GM18520 (cell line): ENCODE data around the gene TTC7B.

Experiments
- ATAC-seq: cut with Tn5 transposase; IDR thresholded peaks from one replicate; pipeline ENCODE4 v1.9.1; 2021; ENCODE audit not compliant: unreplicated experiment

The TTC7B gene

DNA sequence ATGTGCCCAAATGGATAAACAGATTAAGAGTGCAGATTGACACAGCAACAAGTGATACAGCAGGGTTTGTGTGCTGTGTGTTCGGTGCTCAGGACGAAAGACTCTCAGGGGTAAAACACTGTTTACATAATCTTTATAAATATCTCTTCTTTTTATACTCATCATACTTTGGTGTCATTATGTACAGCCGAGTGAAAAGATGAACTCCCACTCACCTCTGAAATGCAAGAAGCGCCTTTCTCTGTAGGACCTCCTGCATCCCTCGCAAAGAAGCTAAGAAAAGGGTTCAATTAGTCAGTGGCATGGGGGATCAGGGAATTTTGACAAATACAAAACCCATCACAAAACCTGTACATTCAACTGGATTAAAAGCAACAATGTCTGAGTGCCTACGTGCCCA is 163.6 kb downstream of the TTC7B start:
- no peak for ATAC-seq

DNA sequence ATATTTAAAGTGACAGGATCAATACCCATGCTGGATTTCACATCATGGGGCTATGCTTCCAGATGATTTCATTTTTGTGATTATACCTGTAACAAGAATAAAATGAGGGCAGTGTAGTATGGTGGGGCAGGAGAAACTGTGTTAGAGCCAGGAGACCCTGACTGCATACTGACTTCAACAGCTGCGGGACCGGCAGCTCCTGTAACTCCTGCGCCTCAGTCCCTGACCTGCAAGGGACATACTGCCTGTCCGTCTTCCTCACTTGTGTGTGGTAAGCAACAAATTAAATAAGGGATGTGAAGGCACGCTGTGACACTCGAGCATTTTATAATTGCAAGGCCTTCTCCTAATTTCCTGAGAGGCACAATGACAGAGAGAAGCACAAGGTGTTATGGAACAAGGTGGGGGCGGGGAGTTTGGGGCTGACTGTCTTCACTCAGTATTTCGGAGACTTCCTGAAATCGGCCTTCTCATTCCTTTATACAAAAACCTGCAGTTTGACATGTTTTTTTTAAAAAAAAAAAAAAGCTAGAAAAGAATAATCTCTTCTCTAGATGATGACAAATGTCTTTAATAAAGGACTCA is 164.2 kb downstream of the TTC7B start:
- no peak for ATAC-seq

DNA sequence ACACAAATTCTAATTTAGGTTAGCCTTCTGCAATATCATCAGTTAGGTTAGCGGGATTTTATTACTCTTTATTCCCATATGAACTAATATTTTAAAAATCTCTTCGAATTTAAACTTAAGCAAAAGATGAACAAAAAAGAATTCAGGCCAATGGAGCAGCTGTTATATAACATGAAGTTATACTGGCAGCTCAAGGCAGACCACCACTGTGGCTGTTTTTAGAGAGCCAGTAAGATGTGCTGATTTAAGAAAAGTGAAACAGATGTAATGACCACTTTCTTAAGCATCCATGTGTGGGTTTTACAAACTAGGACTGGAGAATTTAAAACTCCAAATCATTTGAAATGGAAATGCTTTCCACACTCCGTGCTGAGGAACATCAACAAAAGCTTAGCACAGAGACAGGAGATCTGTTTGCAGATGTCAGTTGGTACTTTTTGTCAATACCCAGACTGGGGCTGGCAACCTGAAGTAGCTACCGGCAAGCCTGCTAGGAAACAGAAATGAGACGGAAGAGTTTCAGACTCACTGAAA is 164.9 kb downstream of the TTC7B start:
- no peak for ATAC-seq

GRCh38 chr14:90649557-90650135 is 166.6 kb downstream of the TTC7B start:
- no peak for ATAC-seq

- no peak for ATAC-seq
These were observed 167.1 kb downstream of the TTC7B start for GRCh38 chr14:90649083-90649482.

DNA sequence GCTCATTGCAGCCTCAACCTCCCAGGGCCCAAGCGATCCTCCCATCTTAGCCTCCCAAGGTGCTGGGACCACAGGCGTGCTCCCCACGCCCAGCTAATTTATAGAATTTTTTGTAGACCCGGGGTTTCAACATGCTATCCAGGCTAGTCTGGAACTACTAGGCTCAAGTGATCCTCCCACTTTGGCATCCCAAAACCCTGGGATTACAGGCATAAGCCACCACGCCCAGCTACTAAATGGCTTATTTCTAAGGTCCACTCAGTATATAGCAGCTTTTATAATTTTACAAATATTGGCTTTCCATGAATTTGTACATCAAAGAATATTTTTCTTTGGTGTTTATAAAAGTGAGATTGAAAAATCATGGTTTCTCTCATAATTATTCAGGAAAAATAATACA is 167.8 kb downstream of the TTC7B start:
- no peak for ATAC-seq

GRCh38 chr14:90647473-90648005 is 168.7 kb downstream of the TTC7B start:
- ATAC-seq: no peak

DNA sequence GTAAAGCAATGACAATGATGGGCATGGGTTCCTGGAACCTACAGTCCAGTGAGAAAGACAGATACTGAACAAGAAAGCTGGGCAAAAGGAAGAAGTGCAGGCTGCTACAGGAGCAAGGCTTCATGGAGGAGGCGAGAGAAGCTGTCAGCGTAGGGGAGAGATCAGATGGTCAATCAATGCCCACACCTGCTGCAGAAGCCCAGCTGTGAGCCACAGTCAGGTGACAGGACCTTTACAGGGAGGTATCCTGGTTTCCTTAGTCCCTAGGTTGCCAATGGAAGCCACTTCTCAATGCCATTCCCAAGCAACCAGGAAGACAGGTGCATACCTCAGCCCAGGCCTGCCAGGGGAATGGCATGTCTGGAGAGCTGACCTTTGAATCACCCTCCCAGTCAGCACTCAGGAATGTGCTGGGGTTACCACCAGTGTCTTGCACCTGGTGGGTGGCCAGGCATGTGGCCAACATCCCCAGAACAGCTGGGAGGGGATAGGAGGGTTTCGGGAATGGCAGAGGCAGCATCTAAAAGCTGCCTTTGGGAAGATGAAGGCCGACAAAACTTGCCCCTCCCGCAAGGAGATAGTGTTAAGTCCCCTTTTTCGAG is 170.3 kb downstream of the TTC7B start:
- no peak for ATAC-seq

- no peak for ATAC-seq
These were observed 171.3 kb downstream of the TTC7B start for GRCh38 chr14:90644882-90645281.

GRCh38 chr14:90643982-90644670 is 172.1 kb downstream of the TTC7B start:
- no peak for ATAC-seq

- ATAC-seq: no peak
These were observed 173.9 kb downstream of the TTC7B start for GRCh38 chr14:90642244-90642717.

DNA sequence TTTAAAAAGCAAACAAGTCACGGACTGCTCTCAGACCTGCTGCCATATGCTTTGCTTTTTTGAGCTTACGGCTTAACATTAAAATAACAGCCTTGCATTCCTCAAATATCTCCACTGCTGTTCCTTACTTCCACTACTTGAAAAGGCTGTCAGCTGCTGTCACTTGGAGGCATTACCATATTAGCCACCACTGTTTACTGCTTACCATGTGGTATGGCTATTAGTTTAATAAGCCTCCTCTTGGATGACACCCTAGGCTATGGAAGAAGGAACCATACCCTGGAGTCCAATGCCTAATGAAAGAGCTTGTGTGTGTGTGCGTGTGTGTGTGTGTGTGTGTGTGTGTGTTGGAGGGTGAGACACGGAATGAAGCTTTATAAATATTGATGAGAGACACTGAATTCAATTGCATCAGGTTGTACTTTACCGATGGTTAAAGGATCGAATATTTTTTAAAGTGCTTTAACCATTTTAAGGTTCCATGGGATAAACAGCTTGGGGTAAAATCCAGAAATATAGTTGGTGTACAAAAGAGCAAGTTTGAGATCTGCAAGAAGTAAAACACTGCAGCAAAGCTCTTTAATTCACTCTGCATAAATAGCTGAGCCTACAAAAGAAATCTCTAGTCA is 174.5 kb downstream of the TTC7B start:
- no peak for ATAC-seq

GRCh38 chr14:90641168-90641567 is 175.1 kb downstream of the TTC7B start:
- no peak for ATAC-seq

GRCh38 chr14:90639641-90640040 is 176.6 kb downstream of the TTC7B start:
- ATAC-seq: no peak

GRCh38 chr14:90632871-90633270 is 183.4 kb downstream of the TTC7B start:
- ATAC-seq: no peak

- ATAC-seq: no peak
These were observed 183.8 kb downstream of the TTC7B start for GRCh38 chr14:90632451-90632850.

DNA sequence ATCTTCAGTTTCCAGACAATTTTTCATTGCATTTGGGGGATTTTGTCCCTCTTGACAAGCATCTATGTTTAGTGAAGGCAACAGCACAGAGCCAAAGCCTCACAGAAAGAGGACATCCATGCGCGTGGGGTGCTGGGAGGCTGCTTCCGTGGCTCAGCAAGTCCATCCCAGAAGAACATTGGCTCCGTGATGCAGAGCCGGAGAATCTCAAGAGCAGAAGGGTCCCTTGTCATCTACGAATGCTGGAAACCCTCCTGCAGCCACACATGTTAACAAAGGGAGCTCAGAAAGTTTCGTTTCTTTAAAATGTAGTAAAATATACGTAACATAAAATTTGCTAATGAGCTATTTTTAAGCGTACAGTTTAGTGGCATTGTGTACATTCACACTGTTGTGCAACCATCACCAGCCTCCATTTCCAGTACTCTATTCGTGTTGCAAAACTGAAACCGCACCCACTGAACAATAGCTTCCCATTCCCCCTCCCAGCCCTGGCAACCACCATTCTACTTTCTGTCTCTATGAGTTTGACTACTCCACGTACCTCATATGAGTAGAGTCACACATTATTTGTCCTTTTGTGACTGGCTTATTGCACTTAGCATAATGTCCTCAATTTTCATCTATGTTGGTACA is 185.9 kb downstream of the TTC7B start:
- ATAC-seq: no peak

GRCh38 chr14:90629471-90629870 is 186.8 kb downstream of the TTC7B start:
- no peak for ATAC-seq

GRCh38 chr14:90628825-90629224 is 187.4 kb downstream of the TTC7B start:
- ATAC-seq: no peak

- ATAC-seq: no peak
These were observed 188.8 kb downstream of the TTC7B start for GRCh38 chr14:90627478-90627877.

- ATAC-seq: no peak
These were observed 189.7 kb downstream of the TTC7B start for GRCh38 chr14:90626550-90626949.
